NOMO-1 treated with dmso at 0.1 percent for 144 hours (cell line): Measurements from ENCODE around the gene CST1.
"Not testable (repeated sequence)": the region's sequence is repeated elsewhere in the genome, so short reads cannot be mapped to it uniquely, and the experiment has no call there.

ENCODE experiments used
- DNase-seq: peaks from one replicate; lab custom pipeline; 2025; ENCODE audit not compliant: unreplicated experiment; lab: John Stamatoyannopoulos, UW

Gene CST1

DNA sequence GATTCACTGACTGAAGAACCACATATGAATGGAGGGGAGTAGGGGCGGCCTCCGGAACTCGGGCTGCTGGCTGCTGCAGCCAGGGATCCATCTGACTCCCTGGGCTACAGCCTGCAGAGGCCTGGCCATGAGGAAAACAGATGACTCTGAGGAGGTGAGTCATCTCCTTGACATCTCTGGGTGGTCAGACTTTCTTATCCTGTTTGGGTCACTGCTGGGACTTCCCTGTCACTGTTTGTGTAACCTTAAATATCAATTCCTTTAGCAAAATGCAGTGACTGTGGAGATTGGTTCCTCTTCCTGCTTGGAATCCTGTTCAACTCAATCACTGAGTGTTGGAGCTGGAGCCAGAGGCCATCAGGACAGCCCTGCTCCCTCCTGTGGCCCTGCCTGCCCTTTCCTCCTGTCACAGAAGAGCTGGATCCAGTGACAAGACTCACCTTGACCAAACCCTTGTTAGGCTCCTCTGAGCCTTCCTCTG is 4.4 kb upstream of the CST1 start:
- not testable (repeated sequence) for DNase-seq

DNA sequence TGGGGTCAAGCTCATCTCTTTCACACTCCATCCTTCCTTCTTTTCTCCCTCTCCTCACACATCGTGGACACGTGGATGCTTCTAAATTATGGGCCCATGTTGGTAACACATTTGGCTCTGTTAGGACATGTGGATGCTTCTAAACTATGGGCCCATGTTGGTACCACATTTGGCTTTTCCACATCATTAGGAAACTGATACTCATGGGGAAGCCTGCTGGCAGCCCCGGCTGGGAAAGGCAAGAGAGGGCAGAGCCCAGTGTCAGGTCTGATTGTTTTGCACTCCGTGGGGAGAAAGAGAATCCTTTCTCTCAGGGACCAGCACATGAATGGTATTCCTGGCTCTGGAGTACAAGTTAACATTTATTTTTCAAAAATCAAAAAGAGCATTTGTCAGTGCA is 4.0 kb upstream of the CST1 start:
- no peak for DNase-seq

GRCh38 chr20:23753589-23753988 is 2.9 kb upstream of the CST1 start:
- DNase-seq, result no peak

DNA sequence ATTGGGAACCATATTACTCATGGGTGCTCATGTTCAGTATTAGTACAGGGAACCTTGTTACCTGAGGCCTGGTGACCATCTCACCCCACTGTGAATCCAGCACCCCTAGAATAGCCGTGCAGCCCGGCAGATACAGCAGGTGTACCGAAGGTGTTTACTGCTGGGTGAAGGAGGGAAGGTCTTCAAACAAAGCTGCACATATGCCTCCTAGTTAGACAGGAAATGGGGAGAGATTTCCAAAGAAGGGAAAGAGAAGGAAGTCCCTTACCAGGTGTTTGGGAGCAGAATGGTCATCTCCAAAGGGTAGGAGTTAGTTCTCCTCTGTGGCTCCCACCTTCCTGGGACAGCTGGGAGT is 2.4 kb upstream of the CST1 start:
- DNase-seq, result no peak

GRCh38 chr20:23752481-23753193 is 1.9 kb upstream of the CST1 start:
- DNase-seq, result no peak

- DNase-seq, result no peak
Measured at GRCh38 chr20:23752019-23752418, 1.3 kb upstream of the CST1 start.

GRCh38 chr20:23749746-23750145 is 989 bp downstream of the CST1 start:
- DNase-seq, result no peak

- DNase-seq, result not testable (repeated sequence)
Measured at GRCh38 chr20:23748975-23749374, 1.8 kb downstream of the CST1 start.

- DNase-seq, result not testable (repeated sequence)
Measured at GRCh38 chr20:23747551-23747950, 3.2 kb downstream of the CST1 start.

DNA sequence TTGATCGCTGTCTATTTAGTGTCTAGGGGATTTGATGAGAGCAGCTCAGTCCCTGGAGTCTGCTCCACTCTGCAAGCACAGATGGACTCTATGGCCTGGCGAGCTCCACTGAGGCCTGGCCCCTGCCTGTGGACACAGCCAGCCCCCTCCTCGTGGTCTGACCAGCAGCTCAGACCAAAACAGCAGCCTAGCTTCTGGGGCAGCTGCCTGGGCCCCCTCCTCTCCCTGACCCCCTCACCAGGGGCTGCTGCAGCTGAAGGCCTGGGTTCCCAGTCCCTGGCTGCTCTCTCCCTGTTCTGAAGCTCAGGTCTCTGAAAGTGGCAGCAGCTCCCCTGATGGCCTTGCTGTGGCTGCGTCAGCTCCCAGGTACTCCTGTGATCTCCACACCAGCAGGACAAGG is 3.6 kb downstream of the CST1 start:
- not testable (repeated sequence) for DNase-seq

DNA sequence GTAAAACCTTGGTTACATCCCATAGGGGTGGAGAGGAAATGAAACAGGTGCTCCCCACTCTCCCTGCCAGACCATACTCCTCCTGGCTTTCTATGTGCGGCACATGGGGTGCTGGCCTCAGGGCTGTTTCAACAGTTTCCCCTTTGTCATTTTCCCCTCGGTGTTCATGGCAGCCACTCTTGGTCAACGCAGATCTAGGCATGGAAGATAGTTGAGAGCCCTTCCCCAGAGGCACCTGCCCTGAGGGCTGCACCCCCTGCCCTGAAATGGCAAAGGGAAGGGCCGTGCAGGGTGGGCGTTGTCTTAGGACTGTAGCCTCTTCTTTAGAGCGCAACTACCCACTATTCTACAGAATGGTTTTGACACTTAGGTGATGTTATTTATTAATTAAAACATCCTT is 4.4 kb downstream of the CST1 start:
- no peak for DNase-seq

- DNase-seq, result no peak
Measured at GRCh38 chr20:23745247-23745646, 5.5 kb downstream of the CST1 start.

GRCh38 chr20:23744817-23745216 is 5.9 kb downstream of the CST1 start:
- DNase-seq, result no peak

DNA sequence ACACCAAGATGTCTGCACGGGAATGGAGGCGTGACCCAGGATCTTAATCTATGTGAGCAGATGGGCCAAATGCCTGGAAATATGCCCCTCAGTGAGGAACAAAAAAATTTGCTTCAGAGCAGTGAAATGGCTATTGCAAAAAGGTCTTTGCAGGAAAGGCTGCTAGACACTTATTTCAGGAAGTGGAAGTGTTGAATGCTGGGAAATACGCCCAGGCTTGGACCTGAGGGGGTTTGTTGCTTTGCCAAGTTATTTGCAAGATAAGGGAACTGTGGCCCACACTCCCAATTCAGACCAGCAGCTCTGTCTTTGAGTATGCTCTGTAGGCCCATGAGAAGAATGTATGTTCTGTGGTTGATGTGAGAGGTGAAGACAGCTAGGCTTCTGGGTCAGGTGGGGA is 15.3 kb downstream of the CST1 start:
- not testable (repeated sequence) for DNase-seq

- not testable (repeated sequence) for DNase-seq
Measured at GRCh38 chr20:23734949-23735348, 15.8 kb downstream of the CST1 start.

- DNase-seq, result not testable (repeated sequence)
Measured at GRCh38 chr20:23734440-23734839, 16.3 kb downstream of the CST1 start.

DNA sequence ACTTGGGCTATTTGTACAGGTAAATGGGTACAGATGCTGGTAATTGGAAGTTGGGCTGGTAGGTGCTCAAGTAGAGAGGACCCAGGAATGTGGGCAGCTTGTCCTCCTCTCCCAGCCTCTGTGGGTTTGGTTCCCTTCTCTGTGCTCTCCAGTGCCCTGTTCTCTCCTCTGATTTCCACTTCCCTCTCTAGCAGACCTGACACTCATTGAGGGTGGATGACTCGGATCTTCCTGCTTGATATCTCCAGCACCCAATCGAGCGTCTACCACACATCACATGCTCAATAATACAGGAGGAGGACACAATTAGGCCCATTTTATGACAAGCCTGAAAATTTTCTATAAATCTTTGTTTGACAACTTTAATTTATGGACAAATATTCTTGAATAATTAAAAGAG is 23.7 kb downstream of the CST1 start:
- DNase-seq, result no peak

GRCh38 chr20:23725102-23725501 is 25.6 kb downstream of the CST1 start:
- DNase-seq, result no peak

GRCh38 chr20:23723659-23724307 is 27.0 kb downstream of the CST1 start:
- DNase-seq, result not testable (repeated sequence)

- not testable (repeated sequence) for DNase-seq
Measured at GRCh38 chr20:23722851-23723250, 27.9 kb downstream of the CST1 start.

GRCh38 chr20:23721962-23722361 is 28.8 kb downstream of the CST1 start:
- no peak for DNase-seq

GRCh38 chr20:23719351-23719750 is 31.4 kb downstream of the CST1 start:
- not testable (repeated sequence) for DNase-seq

GRCh38 chr20:23711778-23712177 is 39.0 kb downstream of the CST1 start:
- not testable (repeated sequence) for DNase-seq
